ENCODE results near the gene SLC6A3. TPM values are rescaled to one million over a fixed set of nuclear protein-coding genes. Genes with fewer than 3 reads are reported as not detected.

SLC6A3 gene
- total RNA-seq, 1 donor from 2014 or later = 0.16 TPM

GRCh38 chr5:1390861-1391600 lies 54.2 kb downstream of the SLC6A3 start:
- no peak for DNase-seq (ENCODE audit: low read depth)

- DNase-seq (ENCODE audit: low read depth) = no peak
Measured at GRCh38 chr5:1390333-1390732, 54.9 kb downstream of the SLC6A3 start.

- DNase-seq (ENCODE audit: low read depth) = no peak
Measured at GRCh38 chr5:1388383-1388967, 56.8 kb downstream of the SLC6A3 start.

GRCh38 chr5:1387876-1388275 lies 57.4 kb downstream of the SLC6A3 start:
- no peak for DNase-seq (ENCODE audit: low read depth)

GRCh38 chr5:1387059-1387755 lies 58.0 kb downstream of the SLC6A3 start:
- peak; percentile 56 for DNase-seq (ENCODE audit: low read depth)

GRCh38 chr5:1386274-1386717 lies 58.9 kb downstream of the SLC6A3 start:
- peak; percentile 24 for DNase-seq (ENCODE audit: low read depth)

GRCh38 chr5:1385395-1386273 lies 59.6 kb downstream of the SLC6A3 start:
- DNase-seq (ENCODE audit: low read depth) = peak; percentile 35

- no peak for DNase-seq (ENCODE audit: low read depth)
Measured at GRCh38 chr5:1384521-1384920, 60.7 kb downstream of the SLC6A3 start.

GRCh38 chr5:1383886-1384401 lies 61.3 kb downstream of the SLC6A3 start:
- no peak for DNase-seq (ENCODE audit: low read depth)

- DNase-seq (ENCODE audit: low read depth) = no peak
Measured at GRCh38 chr5:1383344-1383743, 61.9 kb downstream of the SLC6A3 start.

- no peak for DNase-seq (ENCODE audit: low read depth)
Measured at GRCh38 chr5:1382248-1382700, 63.0 kb downstream of the SLC6A3 start.

GRCh38 chr5:1381370-1382247 lies 63.6 kb downstream of the SLC6A3 start:
- DNase-seq (ENCODE audit: low read depth) = no peak

GRCh38 chr5:1380910-1381309 lies 64.3 kb downstream of the SLC6A3 start:
- DNase-seq (ENCODE audit: low read depth) = no peak

- DNase-seq (ENCODE audit: low read depth) = no peak
Measured at GRCh38 chr5:1380011-1380817, 65.0 kb downstream of the SLC6A3 start.

GRCh38 chr5:1378866-1379659 lies 66.2 kb downstream of the SLC6A3 start:
- no peak for DNase-seq (ENCODE audit: low read depth)

- DNase-seq (ENCODE audit: low read depth) = no peak
Measured at GRCh38 chr5:1378096-1378495, 67.1 kb downstream of the SLC6A3 start.

- DNase-seq (ENCODE audit: low read depth) = peak; percentile 62
Measured at GRCh38 chr5:1376981-1377380, 68.3 kb downstream of the SLC6A3 start.
